GM20431 (cell line): ENCODE data around the gene MICAL1.

Experiments
- in situ Hi-C: fragments of 300-500 bp; cut with MseI, MboI; formaldehyde crosslinking; loops from one replicate; pipeline ENCODE4 v1.15.0; 2020; ENCODE audit warnings: low sequenced_read_pairs; ENCODE audit not compliant: unreplicated experiment

Gene MICAL1

GRCh38 chr6:109440331-109441068 is 15.1 kb downstream of the MICAL1 start, which contains the start of the genes PPIL6 and SMPD2:
TSS of gene PPIL6 (minus strand) at chr6:109440628. CDS start at chr6:109440590, 38 bp downstream.
TSS of gene SMPD2 (plus strand) at chr6:109440724. CDS start at chr6:109441122, 398 bp downstream.
- in situ Hi-C loops = no loop called here

DNA sequence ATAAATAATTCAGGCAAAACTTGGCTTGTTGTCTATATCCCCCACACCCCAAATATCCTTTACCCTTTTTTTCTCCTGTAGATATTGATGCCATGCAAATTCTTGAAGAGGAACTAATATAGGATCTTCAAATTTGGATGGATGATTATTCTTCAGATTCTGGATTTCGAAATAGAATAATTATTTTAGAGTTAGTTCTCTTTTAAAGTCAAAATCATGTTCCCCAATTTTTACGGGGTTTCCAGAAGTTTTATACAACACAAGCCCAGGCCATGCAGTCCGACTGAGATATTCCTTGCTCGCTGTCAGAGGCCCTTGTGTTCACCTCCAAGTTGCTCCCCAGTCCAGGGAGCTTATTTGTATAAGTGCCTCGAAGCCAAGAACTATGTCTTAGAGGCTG is 19.5 kb downstream of the MICAL1 start:
- in situ Hi-C loops = no loop called here

- in situ Hi-C loops = no loop called here
Observed at GRCh38 chr6:109434456-109434855, 21.1 kb downstream of the MICAL1 start.

GRCh38 chr6:109429496-109429895 is 26.1 kb downstream of the MICAL1 start:
- in situ Hi-C loops = no loop called here

DNA sequence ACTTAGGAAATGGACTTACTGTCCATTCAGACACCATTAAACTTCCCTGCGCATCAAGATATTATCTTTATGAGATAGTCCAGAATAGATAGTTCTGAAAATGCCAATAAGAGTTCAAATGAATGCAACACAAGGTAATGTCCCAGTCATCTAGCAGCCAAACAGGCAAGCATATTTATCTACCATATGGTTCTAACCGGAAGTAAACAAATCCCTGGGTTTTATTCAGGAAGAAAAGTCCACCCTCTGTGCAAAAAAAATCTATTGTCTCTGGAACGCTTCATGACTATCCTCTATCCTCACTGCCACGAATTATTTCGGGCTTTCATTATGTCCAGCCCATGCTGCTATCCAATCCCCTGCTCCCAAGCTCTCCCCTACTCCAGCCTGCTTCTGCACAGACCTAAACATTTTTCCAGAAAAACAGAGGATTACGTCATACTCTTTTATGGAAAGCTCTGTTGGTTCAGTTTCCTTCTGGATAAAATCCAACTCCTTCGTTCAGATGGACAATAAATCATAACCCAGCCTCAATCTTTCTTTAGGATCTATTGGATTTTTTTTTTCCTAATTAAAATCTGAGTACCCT is 26.6 kb downstream of the MICAL1 start:
- in situ Hi-C loops = no loop called here

GRCh38 chr6:109424946-109425345 is 30.6 kb downstream of the MICAL1 start:
- in situ Hi-C loops = no loop called here

- in situ Hi-C loops = no loop called here
Observed at GRCh38 chr6:109421184-109421583, 34.4 kb downstream of the MICAL1 start.

- in situ Hi-C loops = no loop called here
Observed at GRCh38 chr6:109420751-109421150, 34.8 kb downstream of the MICAL1 start.

DNA sequence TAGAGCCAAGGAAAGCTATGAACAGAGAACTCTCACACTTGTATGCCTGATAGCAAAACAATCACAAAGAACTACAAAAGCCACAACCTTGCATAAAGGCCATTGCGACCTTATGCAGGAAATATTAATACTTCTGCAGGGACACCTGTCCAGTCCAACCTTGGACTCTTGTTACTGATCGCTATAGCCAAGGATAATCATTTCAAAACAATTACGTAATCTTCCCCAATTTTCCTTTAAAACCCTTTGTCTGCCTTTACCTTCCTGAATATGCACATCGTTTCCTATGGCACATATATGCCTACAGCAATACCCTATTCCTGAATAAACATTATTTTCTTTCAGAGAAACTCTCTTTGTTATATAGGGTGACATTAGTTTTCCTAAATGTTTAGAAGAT is 37.9 kb downstream of the MICAL1 start:
- in situ Hi-C loops = no loop called here

GRCh38 chr6:109411034-109411433 is 44.5 kb downstream of the MICAL1 start:
- in situ Hi-C loops = no loop called here

DNA sequence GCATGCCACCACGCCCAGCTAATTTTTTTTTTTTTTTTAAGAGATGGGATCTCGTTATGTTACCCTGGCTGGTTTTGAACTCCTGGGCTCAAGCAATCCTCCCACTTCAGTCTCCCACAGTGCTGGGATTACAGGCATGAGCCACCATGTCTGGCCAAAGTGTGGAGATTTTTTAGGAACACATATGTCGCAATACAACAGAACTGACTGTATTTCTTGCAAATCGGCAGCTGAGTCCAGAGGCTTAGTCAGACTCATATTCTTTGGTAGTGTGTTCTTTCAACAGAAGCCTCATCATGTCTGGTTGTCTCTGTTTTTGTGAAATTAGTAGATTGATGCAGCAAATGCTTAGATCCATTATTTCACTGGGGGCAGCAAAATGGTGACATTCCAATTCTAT is 49.4 kb downstream of the MICAL1 start:
- in situ Hi-C loops = no loop called here

- in situ Hi-C loops = no loop called here
Observed at GRCh38 chr6:109397020-109397419, 58.6 kb downstream of the MICAL1 start.

DNA sequence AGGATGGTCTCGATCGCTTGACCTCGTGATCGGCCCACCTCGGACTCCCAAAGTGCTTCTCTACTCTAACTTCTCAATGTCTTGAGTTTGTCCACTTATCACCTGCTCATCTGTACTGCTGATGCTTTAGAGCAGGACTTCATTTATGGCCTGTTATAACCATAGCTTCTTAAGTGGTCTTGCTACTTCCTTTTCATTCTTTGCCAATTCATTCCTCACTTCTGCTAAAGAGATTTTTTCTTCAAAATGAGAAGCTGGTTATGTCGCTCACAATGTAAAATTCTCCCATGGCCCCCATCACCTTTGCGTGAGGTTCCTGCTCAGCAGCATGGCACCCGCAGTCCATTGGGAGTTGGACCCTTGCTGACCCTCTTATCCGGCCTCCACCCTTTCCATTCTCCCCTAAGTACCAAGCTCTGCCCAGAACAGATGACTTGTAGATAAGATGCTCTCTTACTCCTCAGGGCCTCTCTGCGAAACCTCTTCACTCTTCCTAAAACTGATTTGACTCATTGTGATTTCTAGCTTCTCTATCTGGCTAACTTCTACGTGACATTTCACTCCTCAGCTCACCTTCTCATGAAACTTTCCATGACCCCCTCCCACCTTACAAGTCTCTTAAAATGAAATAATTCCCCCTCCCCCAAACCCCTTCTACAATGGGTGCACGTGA is 59.4 kb downstream of the MICAL1 start:
- in situ Hi-C loops = no loop called here
